ENCODE measurements around the gene PPP1R27.

DNA sequence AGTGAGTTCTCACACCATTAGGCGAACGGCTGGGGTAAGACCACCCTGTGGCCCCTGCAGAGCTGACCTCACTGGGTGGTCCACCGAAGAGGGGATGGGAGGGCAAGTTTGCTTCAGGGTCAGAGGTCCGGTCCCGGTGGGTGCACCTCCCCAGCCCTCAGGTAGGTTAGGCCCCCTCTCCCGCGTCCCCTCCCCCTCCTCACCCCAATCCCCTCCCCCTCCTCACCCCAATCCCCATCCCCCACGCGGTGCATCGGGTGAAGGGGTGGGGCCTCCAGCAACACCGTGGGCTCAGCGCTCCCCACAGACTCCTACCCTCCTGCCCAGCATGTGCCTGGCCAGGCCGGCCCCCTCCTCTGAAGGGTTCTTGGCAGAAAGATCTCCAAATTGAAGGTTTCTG lies 15.1 kb downstream of the PPP1R27 start:
- TF ChIP-seq, protein P1, sequence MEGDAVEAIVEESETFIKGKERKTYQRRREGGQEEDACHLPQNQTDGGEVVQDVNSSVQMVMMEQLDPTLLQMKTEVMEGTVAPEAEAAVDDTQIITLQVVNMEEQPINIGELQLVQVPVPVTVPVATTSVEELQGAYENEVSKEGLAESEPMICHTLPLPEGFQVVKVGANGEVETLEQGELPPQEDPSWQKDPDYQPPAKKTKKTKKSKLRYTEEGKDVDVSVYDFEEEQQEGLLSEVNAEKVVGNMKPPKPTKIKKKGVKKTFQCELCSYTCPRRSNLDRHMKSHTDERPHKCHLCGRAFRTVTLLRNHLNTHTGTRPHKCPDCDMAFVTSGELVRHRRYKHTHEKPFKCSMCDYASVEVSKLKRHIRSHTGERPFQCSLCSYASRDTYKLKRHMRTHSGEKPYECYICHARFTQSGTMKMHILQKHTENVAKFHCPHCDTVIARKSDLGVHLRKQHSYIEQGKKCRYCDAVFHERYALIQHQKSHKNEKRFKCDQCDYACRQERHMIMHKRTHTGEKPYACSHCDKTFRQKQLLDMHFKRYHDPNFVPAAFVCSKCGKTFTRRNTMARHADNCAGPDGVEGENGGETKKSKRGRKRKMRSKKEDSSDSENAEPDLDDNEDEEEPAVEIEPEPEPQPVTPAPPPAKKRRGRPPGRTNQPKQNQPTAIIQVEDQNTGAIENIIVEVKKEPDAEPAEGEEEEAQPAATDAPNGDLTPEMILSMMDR (IDR thresholded peaks at IDR 0.05): no peak
- no peak for TF ChIP-seq POLR2A (IDR thresholded peaks at IDR 0.05)

All from tibial nerve (tissue), 3 donors.